Activated naive CD8-positive, alpha-beta T cell (primary cell): ENCODE results near the gene GTF2A1.

ENCODE experiments used
- H3K27ac Mint-ChIP-seq: one replicate; pipeline ENCODE4 v1.8.0; 2021; ENCODE audit warnings: mixed read lengths
- H3K27me3 Mint-ChIP-seq: one replicate; pipeline ENCODE4 v1.8.0; 2021; ENCODE audit warnings: mixed read lengths
- H3K36me3 Mint-ChIP-seq: one replicate; pipeline ENCODE4 v1.8.0; 2021; ENCODE audit warnings: mixed read lengths
- H3K4me1 Mint-ChIP-seq: one replicate; pipeline ENCODE4 v1.8.0; 2021; ENCODE audit warnings: low read depth, mixed read lengths
- H3K4me3 Mint-ChIP-seq: one replicate; pipeline ENCODE4 v1.8.0; 2021; ENCODE audit warnings: mild to moderate bottlenecking, mixed read lengths
- H3K9me3 Mint-ChIP-seq: one replicate; pipeline ENCODE4 v1.8.0; 2021; ENCODE audit warnings: low read depth, mixed read lengths

GTF2A1 gene

DNA sequence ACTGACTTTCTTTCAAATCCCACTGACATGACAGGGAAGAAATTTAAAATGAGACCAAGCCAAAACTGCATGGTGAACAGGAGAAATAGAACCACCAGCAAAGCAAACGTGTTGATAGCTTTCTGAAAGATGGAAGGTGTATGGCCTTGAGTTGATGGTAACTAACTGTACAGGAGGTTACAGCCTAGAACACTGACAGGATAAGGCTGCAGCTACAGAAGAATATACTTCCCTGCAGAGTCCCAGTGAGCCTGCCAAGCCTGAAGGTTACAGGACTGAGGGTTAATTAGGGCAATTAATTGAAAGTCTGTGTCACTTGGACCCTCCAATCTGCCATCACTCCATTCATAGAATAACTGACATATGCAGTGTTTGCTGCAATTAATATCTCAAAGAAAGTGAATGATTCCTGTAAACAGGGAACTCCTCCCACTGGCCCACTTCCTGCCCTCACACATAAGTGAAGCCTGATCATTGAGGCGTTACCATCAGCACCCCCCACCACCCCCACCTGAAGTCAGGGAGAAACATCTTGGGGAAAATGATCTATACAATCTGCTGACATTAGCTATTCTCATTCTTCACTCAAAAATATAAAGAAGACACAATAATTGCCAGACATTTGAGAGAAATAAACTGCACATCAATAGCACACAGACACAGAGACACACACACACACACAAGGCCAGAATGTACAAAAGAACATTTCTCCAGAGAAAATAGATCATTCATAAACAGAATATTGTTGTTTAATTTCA is 73.4 kb downstream of the GTF2A1 start:
- no peaks in the 10 kb centered on the region for H3K9me3 Mint-ChIP-seq
- H3K27ac Mint-ChIP-seq, result no peak overlapping the region
- H3K4me3 Mint-ChIP-seq, result no peak overlapping the region
- H3K4me1 Mint-ChIP-seq, result peaks cover 11% of the 10 kb centered on the region
- H3K36me3 Mint-ChIP-seq, result peaks cover 8% of the 10 kb centered on the region
- H3K27me3 Mint-ChIP-seq, result no peaks in the 10 kb centered on the region

DNA sequence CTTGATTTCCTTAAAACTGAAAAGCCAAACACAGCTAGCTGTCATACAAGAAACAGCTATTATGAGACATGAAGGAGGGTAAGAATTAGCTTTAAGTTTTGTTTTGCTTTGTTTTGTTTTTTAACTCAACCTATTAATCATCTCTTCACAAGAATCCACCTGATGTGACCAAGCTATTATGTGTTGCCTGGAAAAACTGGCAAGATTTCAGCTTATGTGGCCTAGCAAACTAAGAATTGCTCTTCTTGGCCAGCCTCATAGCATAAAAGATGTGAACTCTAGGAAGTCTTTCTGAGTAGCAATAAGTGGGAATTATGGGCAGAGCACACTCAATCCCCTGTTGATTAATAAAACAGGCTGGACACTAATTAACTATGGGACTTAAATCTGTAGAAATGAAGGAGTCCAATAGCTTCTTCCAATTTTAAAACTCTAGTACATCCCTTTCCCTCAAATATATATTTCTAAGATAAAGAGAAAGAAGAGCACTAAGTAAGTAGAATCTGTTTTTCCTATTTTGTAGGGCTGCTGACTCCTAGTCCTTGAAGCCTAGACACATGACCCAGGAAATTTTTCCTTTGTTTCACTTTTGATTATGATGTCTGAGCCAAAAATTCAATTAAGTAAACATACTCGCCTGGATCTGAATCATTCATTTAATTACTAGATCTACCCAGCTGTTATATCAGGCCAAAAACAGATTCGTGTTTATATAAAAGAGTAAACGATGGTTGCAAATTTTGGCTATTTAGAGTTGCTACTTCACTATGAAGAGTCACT is 75.7 kb downstream of the GTF2A1 start:
- Mint-ChIP-seq H3K27ac (no peak overlapping the region), H3K9me3 (no peaks in the 10 kb centered on the region), H3K4me3 (no peak overlapping the region), H3K27me3 (no peaks in the 10 kb centered on the region), H3K36me3 (peaks cover 8% of the 10 kb centered on the region), H3K4me1 (peaks cover 11% of the 10 kb centered on the region)

DNA sequence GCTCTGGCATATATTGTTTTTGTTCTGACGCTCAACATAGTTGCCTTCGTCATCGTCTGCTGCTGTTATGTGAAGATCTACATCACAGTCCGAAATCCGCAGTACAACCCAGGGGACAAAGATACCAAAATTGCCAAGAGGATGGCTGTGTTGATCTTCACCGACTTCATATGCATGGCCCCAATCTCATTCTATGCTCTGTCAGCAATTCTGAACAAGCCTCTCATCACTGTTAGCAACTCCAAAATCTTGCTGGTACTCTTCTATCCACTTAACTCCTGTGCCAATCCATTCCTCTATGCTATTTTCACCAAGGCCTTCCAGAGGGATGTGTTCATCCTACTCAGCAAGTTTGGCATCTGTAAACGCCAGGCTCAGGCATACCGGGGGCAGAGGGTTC is 77.0 kb downstream of the GTF2A1 start:
- Mint-ChIP-seq H3K4me3 (no peak overlapping the region), H3K36me3 (peaks cover 4% of the 10 kb centered on the region), H3K9me3 (no peaks in the 10 kb centered on the region), H3K27ac (no peak overlapping the region), H3K27me3 (no peaks in the 10 kb centered on the region), H3K4me1 (peaks cover 11% of the 10 kb centered on the region)

DNA sequence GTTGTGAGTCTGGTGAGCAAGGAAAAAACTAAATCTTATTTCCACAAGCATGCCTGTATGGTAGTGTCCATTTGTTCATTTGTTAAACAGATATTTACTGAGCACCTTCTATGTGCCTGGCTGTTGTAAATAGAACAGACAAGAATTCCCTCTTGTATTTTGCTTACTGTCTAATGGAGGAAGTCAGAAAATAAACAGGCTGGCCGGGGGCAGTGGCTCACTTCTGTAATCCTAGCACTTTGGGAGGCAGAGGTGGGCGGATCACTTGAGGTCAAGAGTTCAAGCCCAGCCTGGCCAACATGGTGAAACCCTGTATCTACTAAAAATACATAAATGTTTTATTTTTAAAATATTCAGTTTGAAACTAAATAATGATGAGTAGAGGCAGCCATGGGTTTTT is 79.3 kb downstream of the GTF2A1 start:
- Mint-ChIP-seq H3K27ac (no peak overlapping the region), H3K4me3 (no peak overlapping the region), H3K9me3 (no peaks in the 10 kb centered on the region), H3K36me3 (peaks cover 4% of the 10 kb centered on the region), H3K27me3 (no peaks in the 10 kb centered on the region), H3K4me1 (no peaks in the 10 kb centered on the region)

DNA sequence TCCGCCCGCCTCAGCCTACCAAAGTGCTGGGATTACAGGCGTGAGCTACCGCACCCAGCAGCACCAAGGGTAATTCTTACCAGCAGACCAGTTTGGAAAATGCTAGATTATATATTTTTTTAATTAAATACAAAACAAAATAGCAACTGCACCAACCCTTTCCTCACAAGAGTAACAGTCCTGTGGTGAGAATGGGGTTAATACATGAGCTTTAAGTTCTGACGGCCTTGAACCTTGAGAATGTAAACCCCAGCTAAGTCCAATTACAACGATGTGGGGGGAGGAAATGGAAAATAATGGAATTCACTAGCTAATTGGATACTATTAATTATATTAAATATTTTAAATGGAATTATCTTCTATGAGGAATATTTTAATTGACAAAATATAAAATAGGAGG is 82.3 kb downstream of the GTF2A1 start:
- Mint-ChIP-seq H3K36me3 (no peaks in the 10 kb centered on the region), H3K9me3 (no peaks in the 10 kb centered on the region), H3K4me1 (no peaks in the 10 kb centered on the region), H3K27me3 (no peaks in the 10 kb centered on the region), H3K27ac (no peak overlapping the region), H3K4me3 (no peak overlapping the region)

DNA sequence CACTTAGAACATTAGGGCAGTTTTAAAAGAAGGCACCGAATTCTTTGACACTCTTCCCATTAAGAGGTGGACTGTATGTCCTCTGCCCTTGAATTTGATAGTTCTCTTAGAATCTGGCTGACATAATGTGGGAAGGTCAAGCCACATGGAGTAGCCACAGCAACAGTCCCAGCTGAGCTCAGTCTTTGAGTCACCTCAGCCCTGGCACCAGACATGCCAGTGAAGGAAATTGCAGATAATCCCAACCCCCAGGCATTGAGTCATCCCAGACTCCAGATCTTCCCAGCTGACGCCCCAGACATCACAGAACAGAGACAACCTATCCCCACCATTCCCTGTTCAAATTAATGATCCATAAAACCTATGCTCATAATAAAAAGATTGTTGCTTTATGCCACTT is 83.4 kb downstream of the GTF2A1 start:
- Mint-ChIP-seq H3K4me1 (no peaks in the 10 kb centered on the region), H3K27me3 (peaks cover 1% of the 10 kb centered on the region), H3K27ac (no peak overlapping the region), H3K4me3 (no peak overlapping the region), H3K9me3 (no peaks in the 10 kb centered on the region), H3K36me3 (no peaks in the 10 kb centered on the region)

DNA sequence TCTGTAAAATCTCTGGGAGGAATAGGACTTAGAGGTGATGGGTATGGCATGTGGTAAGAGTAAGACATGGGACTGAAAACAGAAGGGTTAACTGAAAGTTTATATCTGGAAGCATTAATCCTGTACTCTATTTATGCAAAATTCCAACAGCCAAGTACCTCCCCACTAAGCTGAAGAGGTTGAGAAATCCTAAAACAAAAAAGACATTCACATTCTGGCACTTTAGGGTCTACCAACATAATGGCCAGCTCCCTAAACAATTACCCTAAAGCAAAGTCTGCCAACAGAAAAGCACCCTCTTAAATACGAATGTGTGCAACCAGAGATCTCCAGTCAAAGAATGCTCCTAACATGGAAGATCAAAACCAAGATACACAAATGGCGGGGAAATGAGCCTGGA is 87.4 kb downstream of the GTF2A1 start:
- H3K27ac Mint-ChIP-seq, result no peak overlapping the region
- H3K36me3 Mint-ChIP-seq, result no peaks in the 10 kb centered on the region
- no peaks in the 10 kb centered on the region for H3K9me3 Mint-ChIP-seq
- H3K4me3 Mint-ChIP-seq, result no peak overlapping the region
- no peaks in the 10 kb centered on the region for H3K4me1 Mint-ChIP-seq
- H3K27me3 Mint-ChIP-seq, result peaks cover 1% of the 10 kb centered on the region

DNA sequence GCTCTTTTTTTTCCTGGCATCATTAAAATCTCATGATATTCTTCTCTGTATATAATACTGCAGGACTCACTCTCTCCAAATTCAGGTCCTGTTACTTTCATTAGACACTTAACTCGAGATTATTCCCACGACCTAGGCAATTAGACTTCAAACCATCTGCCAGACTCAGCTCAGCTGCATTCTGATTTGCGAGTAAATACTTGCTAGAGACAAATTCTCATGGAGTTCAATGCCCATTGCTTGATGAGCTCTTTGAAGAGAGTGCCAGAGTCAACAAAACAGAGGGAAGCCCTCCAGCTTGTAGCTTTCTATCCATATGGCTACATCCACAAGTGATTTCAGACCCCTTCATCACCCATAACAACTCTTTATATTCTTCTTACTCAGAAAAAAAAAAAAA is 88.3 kb downstream of the GTF2A1 start:
- H3K4me3 Mint-ChIP-seq, result no peak overlapping the region
- H3K27ac Mint-ChIP-seq, result no peak overlapping the region
- H3K4me1 Mint-ChIP-seq, result no peaks in the 10 kb centered on the region
- H3K9me3 Mint-ChIP-seq, result no peaks in the 10 kb centered on the region
- no peaks in the 10 kb centered on the region for H3K36me3 Mint-ChIP-seq
- H3K27me3 Mint-ChIP-seq, result peaks cover 1% of the 10 kb centered on the region

DNA sequence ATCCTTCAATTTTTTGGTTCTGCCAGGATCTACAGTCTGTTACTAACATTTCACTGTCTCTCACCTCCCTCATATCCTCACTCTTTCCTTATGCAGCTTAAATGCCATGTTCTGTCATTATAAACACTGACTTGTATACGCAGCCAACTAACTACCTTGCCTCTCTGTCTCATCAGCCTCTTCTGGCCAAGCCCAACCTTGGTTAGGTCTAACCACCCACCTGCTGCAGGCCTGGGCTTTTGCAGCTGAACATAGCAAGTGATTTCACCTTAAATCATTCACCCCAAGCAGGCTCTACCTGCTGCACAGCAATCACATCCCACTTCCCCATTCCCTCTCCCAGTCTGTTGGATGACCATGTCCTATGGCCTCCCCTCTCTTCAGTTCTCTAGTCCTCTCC is 91.5 kb downstream of the GTF2A1 start:
- Mint-ChIP-seq H3K36me3 (no peaks in the 10 kb centered on the region), H3K9me3 (no peaks in the 10 kb centered on the region), H3K27me3 (peaks cover 1% of the 10 kb centered on the region), H3K4me3 (no peak overlapping the region), H3K27ac (no peak overlapping the region), H3K4me1 (no peaks in the 10 kb centered on the region)

DNA sequence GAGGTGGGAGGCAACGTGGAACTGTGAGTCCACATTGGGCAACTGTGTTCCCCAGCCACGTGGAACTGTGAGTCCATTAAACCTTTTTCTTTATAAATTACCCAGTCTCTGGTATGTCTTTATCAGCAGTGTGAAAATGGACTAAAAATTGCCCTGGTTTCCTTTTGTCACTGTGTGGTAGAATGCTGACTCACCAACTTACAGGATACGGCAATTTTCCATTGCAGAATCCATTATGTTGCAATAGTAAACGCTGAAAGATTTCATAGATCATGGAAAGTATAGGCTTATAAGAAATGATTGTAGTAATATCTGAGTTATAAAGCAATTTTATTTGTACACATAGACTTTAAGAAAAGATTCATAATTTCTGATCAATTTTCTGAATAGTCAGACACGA is 93.0 kb downstream of the GTF2A1 start:
- Mint-ChIP-seq H3K27me3 (no peaks in the 10 kb centered on the region), H3K27ac (no peak overlapping the region), H3K9me3 (no peaks in the 10 kb centered on the region), H3K4me3 (no peak overlapping the region), H3K4me1 (no peaks in the 10 kb centered on the region), H3K36me3 (no peaks in the 10 kb centered on the region)

DNA sequence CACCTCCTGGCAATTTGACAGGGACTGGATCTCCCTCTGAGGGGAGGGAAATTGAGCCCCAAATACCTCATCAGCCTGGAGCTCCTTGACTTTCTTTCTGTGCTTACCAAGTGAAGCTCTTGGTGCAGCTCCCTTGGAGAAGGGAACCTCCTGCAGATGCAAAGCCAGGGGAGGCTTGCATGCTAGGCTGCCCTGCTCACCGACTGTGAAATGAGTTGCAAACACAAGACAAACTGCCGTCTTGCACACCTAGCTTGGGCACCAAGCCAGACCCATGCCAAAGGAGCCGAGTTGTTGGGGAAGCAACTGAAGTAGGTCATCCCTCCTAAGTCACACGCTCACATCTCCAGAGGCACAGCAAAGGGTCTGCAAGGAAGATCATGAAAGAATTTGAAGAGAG is 95.2 kb downstream of the GTF2A1 start:
- H3K4me1 Mint-ChIP-seq, result no peaks in the 10 kb centered on the region
- H3K36me3 Mint-ChIP-seq, result peaks cover 3% of the 10 kb centered on the region
- H3K27ac Mint-ChIP-seq, result no peak overlapping the region
- H3K9me3 Mint-ChIP-seq, result no peaks in the 10 kb centered on the region
- no peaks in the 10 kb centered on the region for H3K27me3 Mint-ChIP-seq
- no peak overlapping the region for H3K4me3 Mint-ChIP-seq
